Fibroblast of skin of back (primary cell): ENCODE data around the gene NIP7.

Experiments used
- DNase-seq: peaks from one replicate; pipeline ENCODE4 v3.0.0-alpha.2; 2013

Gene NIP7

GRCh38 chr16:69318911-69319289, 20.7 kb upstream of the NIP7 start:
- DNase-seq = no peak

DNA sequence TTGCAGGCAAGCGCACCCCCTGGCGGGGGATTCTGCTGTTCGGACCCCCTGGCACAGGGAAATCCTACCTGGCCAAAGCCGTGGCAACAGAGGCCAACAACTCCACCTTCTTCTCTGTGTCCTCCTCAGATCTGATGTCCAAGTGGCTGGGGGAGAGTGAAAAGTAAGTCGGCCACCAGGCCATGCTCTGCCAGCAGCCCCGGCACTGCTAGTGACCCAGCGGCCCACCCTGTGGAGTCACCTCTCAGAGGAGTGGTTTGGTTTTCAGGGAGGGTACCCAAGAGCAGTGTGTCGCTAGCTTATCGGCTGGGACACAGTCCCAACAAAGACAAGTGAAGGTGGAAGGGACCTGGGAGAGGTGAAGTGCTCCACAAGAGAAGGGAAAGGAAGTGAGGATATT, 20.2 kb upstream of the NIP7 start:
- no peak for DNase-seq

DNA sequence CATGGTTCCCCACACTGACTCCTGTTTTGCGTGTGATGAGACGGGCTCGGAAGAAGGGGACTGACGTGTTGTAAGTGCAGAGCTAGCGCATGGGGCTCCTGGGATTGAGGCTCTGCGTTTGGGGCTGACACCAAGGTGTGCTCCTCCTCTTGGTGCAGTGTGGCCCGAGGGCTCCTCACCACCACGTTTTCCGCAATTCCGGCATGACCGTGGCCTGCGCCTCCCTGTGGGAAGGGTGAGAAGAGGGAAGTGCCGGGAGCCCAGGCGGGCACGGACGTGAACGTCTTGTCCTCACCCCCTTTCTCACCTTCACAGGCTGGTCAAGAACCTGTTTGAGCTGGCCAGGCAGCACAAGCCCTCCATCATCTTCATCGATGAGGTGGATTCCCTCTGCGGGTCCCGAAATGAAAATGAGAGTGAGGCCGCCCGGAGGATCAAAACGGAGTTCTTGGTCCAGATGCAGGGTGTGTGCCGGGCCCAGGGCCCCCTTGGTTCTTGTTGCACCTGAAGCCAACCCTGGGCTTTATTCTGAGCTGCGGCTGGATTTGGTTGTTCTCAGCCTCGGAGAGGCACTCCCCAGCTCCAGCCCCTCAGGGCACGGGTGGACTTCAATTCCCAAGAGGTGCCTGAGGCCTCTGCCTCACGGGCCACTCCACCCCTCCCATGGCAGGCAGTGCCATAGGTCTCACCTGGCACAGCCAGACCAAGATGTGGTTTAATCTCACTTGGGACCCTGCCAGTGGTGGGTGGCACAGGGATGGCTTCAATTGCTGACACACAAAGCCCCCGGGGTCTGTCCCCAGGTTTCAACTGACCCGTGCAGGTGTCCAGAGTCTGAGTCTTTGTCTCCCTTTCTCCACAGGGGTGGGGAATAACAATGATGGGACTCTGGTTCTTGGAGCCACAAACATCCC, 19.5 kb upstream of the NIP7 start:
- DNase-seq = no peak

DNA sequence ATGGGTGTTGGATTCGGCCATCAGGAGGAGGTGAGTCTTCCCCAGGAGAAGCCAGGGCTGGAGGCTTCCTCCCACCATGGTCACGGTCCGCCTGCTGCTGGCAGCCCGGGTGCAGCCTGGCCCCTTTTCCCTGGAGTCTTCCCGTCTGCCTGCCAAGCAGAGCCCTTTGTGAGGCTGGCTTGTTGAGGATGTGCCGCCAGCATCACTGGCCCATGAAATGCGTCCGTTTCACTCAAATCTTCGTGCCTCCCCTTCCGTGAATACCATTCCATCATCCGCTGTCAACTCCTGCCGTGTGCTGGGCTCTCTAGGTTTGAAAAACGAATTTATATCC, 18.9 kb upstream of the NIP7 start:
- no peak for DNase-seq

DNA sequence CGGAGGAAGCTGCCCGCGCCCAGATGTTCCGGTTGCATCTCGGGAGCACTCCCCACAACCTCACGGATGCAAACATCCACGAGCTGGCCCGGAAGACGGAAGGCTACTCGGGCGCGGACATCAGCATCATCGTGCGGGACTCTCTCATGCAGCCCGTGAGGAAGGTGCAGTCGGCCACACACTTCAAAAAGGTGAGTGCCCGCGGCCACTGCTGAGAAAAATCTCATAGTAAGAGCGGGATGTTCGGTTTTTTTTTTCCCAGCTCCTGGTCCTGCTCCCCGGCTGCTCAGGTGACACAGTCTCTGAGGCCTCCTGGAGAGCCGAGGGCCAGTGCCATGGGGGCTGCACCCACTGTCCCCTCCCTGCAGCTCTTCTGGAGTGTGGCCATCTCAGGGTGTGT, 18.5 kb upstream of the NIP7 start:
- DNase-seq = no peak

DNA sequence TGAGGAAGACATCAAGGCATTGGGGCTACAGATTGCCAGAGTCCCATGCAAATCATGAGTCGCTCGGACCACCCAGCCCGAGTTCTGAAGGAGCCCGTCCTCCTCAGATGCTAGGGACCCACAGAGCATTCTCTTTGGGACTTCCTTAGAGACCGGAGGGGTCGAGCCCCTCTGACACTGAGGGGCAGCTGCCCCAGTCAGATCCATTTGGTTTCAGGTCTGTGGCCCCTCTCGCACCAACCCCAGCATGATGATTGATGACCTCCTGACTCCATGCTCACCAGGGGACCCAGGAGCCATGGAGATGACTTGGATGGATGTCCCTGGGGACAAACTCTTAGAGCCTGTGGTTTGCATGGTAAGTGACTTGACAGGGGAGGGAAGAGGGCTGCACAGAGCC, 17.2 kb upstream of the NIP7 start:
- no peak for DNase-seq

- no peak for DNase-seq
These were observed 16.2 kb upstream of the NIP7 start for GRCh38 chr16:69323415-69323814.

- no peak for DNase-seq
These were observed 15.5 kb upstream of the NIP7 start for GRCh38 chr16:69324013-69324531.

- no peak for DNase-seq
These were observed 14.9 kb upstream of the NIP7 start for GRCh38 chr16:69324585-69325253.

- DNase-seq = no peak
These were observed 13.8 kb upstream of the NIP7 start for GRCh38 chr16:69325784-69326171.

DNA sequence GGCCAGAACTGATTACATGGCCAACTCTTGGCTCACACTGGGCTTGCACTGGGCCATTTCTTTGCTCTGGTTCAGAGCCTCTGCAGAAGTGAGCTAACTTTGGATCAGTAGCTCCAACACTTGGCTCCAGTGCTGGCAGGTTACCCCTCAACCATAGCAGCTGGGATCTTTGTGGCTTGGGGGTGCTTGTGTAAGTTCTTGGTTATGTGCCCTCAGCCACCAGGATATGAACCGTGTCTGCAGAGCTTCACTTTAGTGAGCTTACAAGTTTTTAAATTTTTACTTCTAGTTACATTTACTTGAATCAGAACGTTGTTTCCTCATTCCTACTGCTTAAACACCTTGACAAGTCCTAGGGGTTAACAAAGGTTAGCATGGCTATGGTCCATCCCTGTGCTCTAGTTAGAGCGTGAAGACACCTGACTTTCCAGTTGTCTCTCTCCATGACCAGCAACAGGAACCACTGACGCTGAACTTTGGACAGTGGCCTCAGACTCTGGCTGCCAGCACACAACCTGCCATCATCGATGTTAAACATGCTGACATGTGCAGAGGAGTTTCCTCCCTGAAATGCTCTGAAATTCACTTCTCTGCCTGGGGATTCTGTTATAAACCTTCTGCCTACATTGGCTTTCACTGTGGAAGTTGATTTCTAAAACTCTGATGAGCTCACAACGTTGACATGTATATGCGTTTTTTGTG, 13.2 kb upstream of the NIP7 start:
- no peak for DNase-seq

DNA sequence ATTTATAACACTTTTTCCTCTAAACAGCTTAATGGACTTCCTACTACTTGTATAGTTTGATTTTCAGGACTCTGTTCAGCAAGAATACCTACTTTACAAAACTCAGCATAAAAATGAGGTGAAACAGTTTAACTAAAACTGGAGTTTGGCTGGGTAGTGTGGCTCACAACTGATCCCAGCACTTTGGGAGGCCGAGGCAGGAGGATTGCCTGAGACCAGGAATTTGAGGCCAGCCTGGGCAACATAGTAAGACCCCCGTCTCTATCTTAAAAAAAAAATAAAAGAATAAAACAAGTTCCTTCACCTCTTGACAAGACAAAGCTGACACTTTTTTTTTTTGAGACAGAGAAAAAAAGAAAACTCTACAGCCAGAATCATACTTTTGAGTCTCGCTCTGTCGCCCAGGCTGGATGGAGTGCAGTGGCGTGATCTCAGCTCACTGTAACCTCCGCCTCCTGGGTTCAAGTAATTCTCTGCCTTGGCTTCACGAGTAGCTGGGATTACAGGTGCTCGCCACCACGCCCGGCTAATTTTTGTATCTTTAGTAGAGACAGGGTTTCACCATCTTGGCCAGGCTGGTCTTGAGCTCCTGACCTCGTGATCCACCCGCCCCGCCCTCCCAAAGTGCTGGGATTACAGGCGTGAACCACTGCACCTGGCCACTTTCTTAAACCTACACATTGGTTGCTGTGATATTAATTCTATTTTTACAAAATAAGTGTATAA, 11.8 kb upstream of the NIP7 start:
- no peak for DNase-seq

GRCh38 chr16:69328854-69329316, 10.7 kb upstream of the NIP7 start:
- DNase-seq = peak; percentile 18

DNA sequence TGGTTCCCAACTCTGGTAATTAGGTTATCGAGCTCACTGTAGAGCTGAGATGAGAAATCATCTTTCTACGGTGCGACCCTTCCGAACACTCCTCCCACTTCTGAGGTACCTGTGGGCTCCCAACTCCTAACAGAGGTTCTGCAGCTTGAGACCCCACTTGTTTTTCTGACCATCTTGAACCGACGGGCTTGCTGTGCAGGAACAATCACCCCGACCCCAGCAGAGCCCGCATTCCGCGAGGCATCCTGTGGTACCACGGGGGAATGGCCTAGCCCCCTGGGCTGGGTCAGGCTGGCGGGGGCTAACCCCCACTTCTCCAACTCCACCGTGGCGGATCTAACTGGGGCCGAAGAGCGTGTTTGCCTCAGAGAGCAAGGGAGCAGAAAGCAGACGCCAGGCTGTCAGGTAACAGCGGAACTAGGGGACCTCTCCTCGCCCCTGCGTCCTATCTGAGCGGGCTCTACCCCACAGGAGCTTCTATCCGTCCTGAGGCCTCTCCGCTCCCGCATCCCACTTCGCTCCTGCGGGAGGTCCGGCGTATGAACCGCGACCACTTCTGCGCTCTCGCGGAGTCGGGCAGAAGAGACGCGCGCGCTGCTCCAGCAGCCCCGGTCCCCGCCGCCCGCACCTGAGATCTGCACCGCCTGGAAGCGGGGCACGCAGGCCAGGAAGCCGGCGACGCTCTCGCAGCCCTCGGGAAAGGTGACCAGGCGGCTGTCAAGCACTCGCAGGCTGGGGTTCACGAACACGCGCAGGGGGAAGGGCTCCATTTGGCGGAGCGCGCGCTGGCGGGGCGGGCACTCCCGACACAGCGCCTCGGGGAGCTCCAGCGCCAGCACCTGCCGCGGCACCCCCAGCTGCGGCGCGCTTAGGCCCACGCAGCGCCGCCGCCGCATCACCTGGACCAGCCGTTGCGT, 9.9 kb upstream of the NIP7 start:
- peak; percentile 12 for DNase-seq

DNA sequence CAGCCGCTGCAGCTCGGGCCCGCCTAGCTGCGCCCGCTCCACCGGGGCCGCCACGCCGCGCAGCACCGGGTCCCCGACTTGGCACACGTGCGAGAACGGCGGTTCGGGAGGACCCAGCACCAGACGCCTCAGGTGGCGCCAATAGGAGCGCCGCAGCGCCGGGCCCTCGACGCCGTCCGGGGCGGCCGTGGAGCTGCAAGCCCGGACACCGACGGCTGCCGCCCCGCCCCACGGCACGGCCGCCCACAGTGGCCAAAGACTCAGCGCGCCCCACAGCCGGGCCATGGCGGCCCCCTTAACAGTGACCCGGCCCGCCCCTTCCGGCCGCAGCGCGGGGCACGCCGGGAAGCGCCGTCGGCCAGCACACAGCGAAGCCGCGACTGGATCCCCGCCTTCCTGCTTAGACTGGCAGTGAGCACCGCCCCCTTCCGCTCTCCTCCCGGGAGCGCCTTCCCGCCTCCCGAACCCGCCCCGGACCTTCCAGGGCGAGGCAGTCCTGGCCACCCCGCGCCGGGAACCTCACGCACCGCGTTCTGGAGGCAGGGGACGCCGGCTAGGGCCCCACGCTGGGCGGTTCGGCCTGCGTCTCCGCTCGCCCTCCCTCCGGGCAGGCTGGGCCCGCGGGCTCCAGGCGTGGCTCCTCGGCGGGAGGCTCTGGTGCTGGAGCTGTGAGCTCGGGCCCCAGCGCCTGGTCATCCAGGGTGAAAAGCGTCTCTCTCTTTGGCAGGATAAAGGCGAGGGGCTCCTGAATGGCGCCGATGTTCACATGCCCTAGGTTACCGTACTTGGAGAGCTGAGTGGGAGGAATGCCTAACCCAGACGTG, 9.1 kb upstream of the NIP7 start, which contains the start of gene PDF:
TSS of gene PDF (minus strand) at position 303 of the 824 bp plus-strand sequence. CDS start at position 285, 18 bp downstream.
- DNase-seq = peak; percentile 94

- no peak for DNase-seq
These were observed 4.9 kb upstream of the NIP7 start for GRCh38 chr16:69334696-69335095.

DNA sequence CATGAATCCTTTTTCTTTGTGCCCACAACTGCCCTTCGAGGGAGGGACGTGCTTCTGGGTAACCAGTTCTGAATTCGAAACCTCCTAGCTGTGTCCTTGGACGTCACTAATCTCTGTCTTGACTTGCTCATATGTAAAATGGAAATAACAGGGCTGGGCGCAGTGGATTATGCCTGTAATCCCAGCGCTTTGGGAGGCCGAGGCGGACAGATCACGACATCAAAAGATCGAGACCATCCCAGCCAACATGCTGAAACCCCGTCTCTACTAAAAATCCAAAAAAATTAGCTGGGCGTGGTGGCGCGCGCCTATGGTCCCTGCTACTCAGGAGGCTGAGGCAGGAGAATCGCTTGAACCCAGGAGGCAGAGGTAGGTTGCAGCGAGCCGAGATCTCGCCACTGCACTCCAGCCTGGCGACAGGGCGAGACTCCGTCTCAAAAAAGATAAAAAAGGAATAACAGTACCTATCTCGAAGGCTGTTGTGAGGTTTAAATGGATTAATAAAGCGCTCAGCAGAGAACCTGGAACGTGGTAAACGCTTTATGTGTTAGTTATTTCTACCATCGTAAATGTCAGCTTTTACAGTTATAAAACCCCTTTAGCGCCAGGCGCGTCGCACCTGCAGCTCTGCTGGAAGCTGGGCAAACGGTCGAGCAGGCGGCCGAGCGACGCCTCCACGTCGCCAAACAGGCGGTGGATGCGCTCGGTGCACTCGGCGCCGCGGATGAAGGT, 849 bp upstream of the NIP7 start:
- DNase-seq = no peak

DNA sequence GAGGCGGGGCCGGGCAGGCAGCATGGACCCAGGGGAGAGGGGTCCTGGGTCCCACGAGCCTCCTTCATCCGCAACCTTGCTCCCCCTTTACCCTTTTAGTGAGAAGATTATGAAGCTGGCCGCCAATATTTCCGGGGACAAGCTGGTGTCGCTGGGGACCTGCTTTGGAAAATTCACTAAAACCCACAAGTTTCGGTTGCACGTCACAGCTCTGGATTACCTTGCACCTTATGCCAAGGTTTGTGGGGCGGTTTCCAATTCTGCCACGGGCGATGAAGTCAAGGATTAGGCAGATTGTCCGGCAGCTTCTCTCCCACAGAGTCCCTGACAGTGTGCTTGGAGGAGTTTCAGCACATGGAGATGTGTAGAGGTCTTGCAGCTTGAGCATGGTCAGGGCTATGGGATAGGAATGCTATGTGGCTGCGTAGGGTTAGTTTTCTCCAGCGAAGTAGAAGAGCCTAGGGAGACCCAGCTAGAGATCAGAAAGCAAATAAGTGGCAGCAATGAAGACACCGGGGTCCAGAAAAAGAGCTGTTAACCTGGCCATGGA, 598 bp downstream of the NIP7 start:
- DNase-seq = peak; percentile 5

DNA sequence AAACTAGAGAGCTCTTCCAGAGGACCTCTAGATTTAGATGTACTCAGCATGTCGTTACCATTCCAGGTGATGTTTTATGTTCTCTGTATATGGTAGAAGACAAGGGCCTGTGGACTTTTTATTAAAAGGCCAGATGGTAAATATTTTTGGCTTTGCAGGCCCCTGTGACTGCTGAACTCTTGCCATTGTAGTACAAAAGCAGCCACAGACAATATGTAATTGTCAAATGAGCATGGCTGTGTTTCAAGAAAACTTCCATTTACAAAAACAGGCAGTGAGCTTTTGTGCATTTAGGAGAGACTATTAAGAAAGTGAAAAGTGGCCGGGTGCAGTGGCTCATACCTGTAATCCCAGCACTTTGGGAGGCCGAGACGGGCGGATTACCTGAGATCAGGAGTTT, 4.6 kb downstream of the NIP7 start:
- no peak for DNase-seq
